Fibroblast of lung (primary cell): ENCODE data around the gene FAM118A. TPM values are rescaled to one million over a fixed set of nuclear protein-coding genes. Genes with fewer than 3 reads are reported as not detected.

Source experiments
- DNase-seq, 2 donors: peaks; one replicate each; pipeline versions ENCODE4 v3.0.0 to v3.0.0-alpha.2; 2010; ENCODE audit warnings: low read depth in 2 of 2
- H2AFZ ChIP-seq: 2 replicates; pipeline ENCODE4 v1.5.1; 2012; ENCODE audit warnings: low read length, control low read depth, inconsistent platforms
- H3K27ac ChIP-seq: 2 replicates; pipeline ENCODE4 v1.5.1; 2011; ENCODE audit warnings: low read length, control low read depth; ENCODE audit not compliant: insufficient read depth
- H3K27me3 ChIP-seq: 2 replicates; pipeline ENCODE4 v1.5.1; 2011; ENCODE audit warnings: mild to moderate bottlenecking, low read length; ENCODE audit not compliant: control insufficient read depth, insufficient read depth
- H3K36me3 ChIP-seq: 2 replicates; pipeline ENCODE4 v1.5.1; 2011; ENCODE audit warnings: low read length; ENCODE audit not compliant: control insufficient read depth, insufficient read depth
- H3K4me1 ChIP-seq: 2 replicates; pipeline ENCODE4 v1.5.1; 2011; ENCODE audit warnings: low read length; ENCODE audit not compliant: control insufficient read depth, insufficient read depth; ENCODE audit errors: extremely low read depth
- H3K4me2 ChIP-seq: 2 replicates; pipeline ENCODE4 v1.5.1; 2011; ENCODE audit warnings: low read length, control low read depth; ENCODE audit not compliant: insufficient read depth; ENCODE audit errors: extremely low read depth
- H3K4me3 ChIP-seq, 4 experiments: fragments of 200-600 bp in 1 of 4; sonication (generic) in 1 of 4; replicated peaks in 1 of 4; 2 replicates each; pipeline ENCODE4 v1.5.1; 2011 to 2016; ENCODE audit warnings: low read length in 4 of 4, low read depth in 3 of 4, mild to moderate bottlenecking in 3 of 4, control low read depth in 2 of 4, inconsistent platforms in 1 of 4, mixed read lengths in 1 of 4; ENCODE audit not compliant: insufficient read depth in 1 of 4; ENCODE audit errors: control extremely low read depth in 1 of 4
- H3K79me2 ChIP-seq: 2 replicates; pipeline ENCODE4 v1.5.1; 2012; ENCODE audit warnings: mild to moderate bottlenecking, low read length, inconsistent platforms; ENCODE audit not compliant: control insufficient read depth, insufficient read depth
- H3K9ac ChIP-seq: 2 replicates; pipeline ENCODE4 v1.5.1; 2011; ENCODE audit warnings: mild to moderate bottlenecking, low read length, control low read depth; ENCODE audit not compliant: insufficient read depth
- H3K9me3 ChIP-seq: 2 replicates; pipeline ENCODE4 v1.5.1; 2012; ENCODE audit warnings: low read depth, low read length; ENCODE audit not compliant: control insufficient read depth, insufficient read depth
- H4K20me1 ChIP-seq: 2 replicates; pipeline ENCODE4 v1.5.1; 2011; ENCODE audit warnings: low read length; ENCODE audit not compliant: control insufficient read depth, insufficient read depth; ENCODE audit errors: extremely low read depth
- CTCF ChIP-seq, 2 donors: IDR thresholded peaks in 1 of 2; conservative IDR thresholded peaks in 1 of 2; 1 replicate in 1 of 2; 2 replicates in 1 of 2; pipeline ENCODE4 v1.5.1; 2011 to 2012; ENCODE audit warnings: low read length in 2 of 2, control low read depth in 1 of 2, inconsistent platforms in 1 of 2, low read depth in 1 of 2, mild to moderate bottlenecking in 1 of 2
- EZH2 ChIP-seq: IDR thresholded peaks from 2 replicates; pipeline ENCODE4 v1.5.1; 2012; ENCODE audit warnings: low read length, control low read depth, mild to moderate bottlenecking; ENCODE audit errors: missing control alignments
- polyA plus RNA-seq, 2 donors: library from polyadenylated mRNA; depleted of rRNA in 1 of 2; stranded (reverse) in 1 of 2; unstranded in 1 of 2; fragments of >200 nt; gene quantifications; 2 replicates each; pipeline ENCODE4 v1.2.1, GENCODE V29; 2011 to 2012; ENCODE audit warnings: missing spikeins in 1 of 2
- total RNA-seq: library from RNA; depleted of rRNA; stranded (reverse); fragments of >200 nt; gene quantifications from 2 replicates; pipeline ENCODE4 v1.2.1, GENCODE V29; 2014

FAM118A gene
- total and polyA plus RNA-seq, 2 donors (not counting 1 experiment from before 2014, with no cell fraction given), result 16.5 to 18.0 TPM

- H3K4me1 ChIP-seq, result no peaks in the 10 kb centered on the region
- H3K79me2 ChIP-seq, result no peaks in the 10 kb centered on the region
- H2AFZ ChIP-seq, result no peak overlapping the region
- H3K9ac ChIP-seq, result no peak overlapping the region
- DNase-seq, result no peak
- no peaks in the 10 kb centered on the region for H3K27me3 ChIP-seq
- H4K20me1 ChIP-seq, result no peaks in the 10 kb centered on the region
- no peak overlapping the region for H3K4me3 ChIP-seq
- H3K27ac ChIP-seq, result no peak overlapping the region
- TF ChIP-seq EZH2 (no peak), CTCF (conservative IDR thresholded peaks at IDR 0.05 in 1 of 2, IDR thresholded peaks at IDR 0.05 in 1 of 2; ENCODE audit: low read depth in 1 of 2, low read length in 2 of 2) (no peak)
- no peaks in the 10 kb centered on the region for H3K9me3 ChIP-seq
- H3K4me2 ChIP-seq, result no peak overlapping the region
- H3K36me3 ChIP-seq, result peaks cover 7% of the 10 kb centered on the region
These were observed 21.8 kb downstream of the FAM118A start for GRCh38 chr22:45331486-45331885.

GRCh38 chr22:45332001-45332400, 22.3 kb downstream of the FAM118A start:
- Histone ChIP-seq H4K20me1 (no peaks in the 10 kb centered on the region), H3K79me2 (no peaks in the 10 kb centered on the region), H3K9me3 (no peaks in the 10 kb centered on the region), H3K9ac (no peak overlapping the region), H2AFZ (no peak overlapping the region), H3K27ac (no peak overlapping the region), H3K4me1 (no peaks in the 10 kb centered on the region), H3K36me3 (peaks cover 7% of the 10 kb centered on the region), H3K4me3 (no peak overlapping the region), H3K27me3 (no peaks in the 10 kb centered on the region), H3K4me2 (no peak overlapping the region)
- TF ChIP-seq EZH2, result no peak
- TF ChIP-seq CTCF (conservative IDR thresholded peaks at IDR 0.05 in 1 of 2, IDR thresholded peaks at IDR 0.05 in 1 of 2; ENCODE audit: low read depth in 1 of 2, low read length in 2 of 2), result no peak
- DNase-seq, result no peak

GRCh38 chr22:45334068-45334467, 24.3 kb downstream of the FAM118A start:
- TF ChIP-seq CTCF (conservative IDR thresholded peaks at IDR 0.05 in 1 of 2, IDR thresholded peaks at IDR 0.05 in 1 of 2; ENCODE audit: low read depth in 1 of 2, low read length in 2 of 2) (no peak), EZH2 (no peak)
- no peaks in the 10 kb centered on the region for H3K79me2 ChIP-seq
- H3K4me1 ChIP-seq, result no peaks in the 10 kb centered on the region
- H3K27me3 ChIP-seq, result no peaks in the 10 kb centered on the region
- no peaks in the 10 kb centered on the region for H3K9me3 ChIP-seq
- H3K4me3 ChIP-seq, result no peak overlapping the region
- no peak overlapping the region for H3K27ac ChIP-seq
- no peaks in the 10 kb centered on the region for H4K20me1 ChIP-seq
- H2AFZ ChIP-seq, result no peak overlapping the region
- no peak overlapping the region for H3K4me2 ChIP-seq
- H3K9ac ChIP-seq, result no peak overlapping the region
- peaks cover 8% of the 10 kb centered on the region for H3K36me3 ChIP-seq
- DNase-seq, result peak in 1 of 2 donors; percentile 63
